ENCODE results near the gene GLIPR2.

GLIPR2 gene

DNA sequence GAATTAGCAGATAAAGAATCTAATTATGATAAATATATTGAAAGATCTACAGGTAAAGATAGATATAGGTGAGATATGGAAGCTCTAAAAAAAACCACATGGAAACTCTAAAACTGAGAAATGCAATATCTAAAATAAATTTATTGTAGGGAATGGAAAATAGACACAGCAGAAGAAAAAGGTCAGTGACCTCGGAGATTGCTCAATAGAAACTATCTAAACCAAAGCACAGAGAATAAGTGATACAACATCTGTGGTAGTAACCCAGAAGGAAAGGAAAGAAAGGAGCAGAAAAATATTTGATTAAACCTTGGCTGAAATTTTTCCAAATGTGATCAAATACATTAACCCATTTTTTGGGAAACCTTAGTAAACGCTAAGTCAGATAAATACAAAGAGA, 43.1 kb upstream of the GLIPR2 start:
- DNase-seq (ENCODE audit: low read depth) = peak; percentile 2
- no peak overlapping the region for H3K4me3 ChIP-seq (ENCODE audit: low read depth, low read length)
- TF ChIP-seq, protein P1, sequence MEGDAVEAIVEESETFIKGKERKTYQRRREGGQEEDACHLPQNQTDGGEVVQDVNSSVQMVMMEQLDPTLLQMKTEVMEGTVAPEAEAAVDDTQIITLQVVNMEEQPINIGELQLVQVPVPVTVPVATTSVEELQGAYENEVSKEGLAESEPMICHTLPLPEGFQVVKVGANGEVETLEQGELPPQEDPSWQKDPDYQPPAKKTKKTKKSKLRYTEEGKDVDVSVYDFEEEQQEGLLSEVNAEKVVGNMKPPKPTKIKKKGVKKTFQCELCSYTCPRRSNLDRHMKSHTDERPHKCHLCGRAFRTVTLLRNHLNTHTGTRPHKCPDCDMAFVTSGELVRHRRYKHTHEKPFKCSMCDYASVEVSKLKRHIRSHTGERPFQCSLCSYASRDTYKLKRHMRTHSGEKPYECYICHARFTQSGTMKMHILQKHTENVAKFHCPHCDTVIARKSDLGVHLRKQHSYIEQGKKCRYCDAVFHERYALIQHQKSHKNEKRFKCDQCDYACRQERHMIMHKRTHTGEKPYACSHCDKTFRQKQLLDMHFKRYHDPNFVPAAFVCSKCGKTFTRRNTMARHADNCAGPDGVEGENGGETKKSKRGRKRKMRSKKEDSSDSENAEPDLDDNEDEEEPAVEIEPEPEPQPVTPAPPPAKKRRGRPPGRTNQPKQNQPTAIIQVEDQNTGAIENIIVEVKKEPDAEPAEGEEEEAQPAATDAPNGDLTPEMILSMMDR (IDR thresholded peaks at IDR 0.05; ENCODE audit: low read depth, low read length) = no peak
- no peak for TF ChIP-seq MYC (IDR thresholded peaks at IDR 0.05; ENCODE audit: low read depth, low read length)
- TF ChIP-seq, protein P2, sequence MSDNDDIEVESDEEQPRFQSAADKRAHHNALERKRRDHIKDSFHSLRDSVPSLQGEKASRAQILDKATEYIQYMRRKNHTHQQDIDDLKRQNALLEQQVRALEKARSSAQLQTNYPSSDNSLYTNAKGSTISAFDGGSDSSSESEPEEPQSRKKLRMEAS (IDR thresholded peaks at IDR 0.05; ENCODE audit: low read depth, low read length) = no peak
- TF ChIP-seq POLR2A (IDR thresholded peaks at IDR 0.05; ENCODE audit: extremely low read depth, insufficient read length) = no peak

DNA sequence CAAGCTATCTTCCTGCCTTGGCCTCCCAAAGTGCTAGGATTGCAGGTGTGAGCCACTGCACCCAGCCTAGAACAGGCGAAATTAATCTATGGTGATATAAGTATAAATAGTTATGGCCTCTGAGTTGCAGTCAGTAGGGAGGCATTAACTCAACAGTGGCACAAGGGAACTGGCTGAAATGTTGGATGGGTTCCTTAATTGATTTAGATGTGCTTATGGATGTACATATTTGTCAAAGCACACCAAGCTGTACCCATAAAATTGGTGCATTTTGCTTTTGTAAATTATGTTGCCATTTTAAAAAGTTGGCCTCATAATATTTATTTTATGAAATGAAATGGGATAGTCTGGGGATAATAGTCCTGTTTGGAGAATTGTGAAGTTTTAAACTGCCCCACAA, 36.8 kb upstream of the GLIPR2 start:
- DNase-seq (ENCODE audit: low read depth) = no peak
- TF ChIP-seq POLR2A (IDR thresholded peaks at IDR 0.05; ENCODE audit: extremely low read depth, insufficient read length) (no peak), MYC (IDR thresholded peaks at IDR 0.05; ENCODE audit: low read depth, low read length) (no peak)
- TF ChIP-seq, protein P1 (IDR thresholded peaks at IDR 0.05; ENCODE audit: low read depth, low read length) = no peak
- TF ChIP-seq, protein P2 (IDR thresholded peaks at IDR 0.05; ENCODE audit: low read depth, low read length) = no peak
- H3K4me3 ChIP-seq (ENCODE audit: low read depth, low read length) = no peak overlapping the region

DNA sequence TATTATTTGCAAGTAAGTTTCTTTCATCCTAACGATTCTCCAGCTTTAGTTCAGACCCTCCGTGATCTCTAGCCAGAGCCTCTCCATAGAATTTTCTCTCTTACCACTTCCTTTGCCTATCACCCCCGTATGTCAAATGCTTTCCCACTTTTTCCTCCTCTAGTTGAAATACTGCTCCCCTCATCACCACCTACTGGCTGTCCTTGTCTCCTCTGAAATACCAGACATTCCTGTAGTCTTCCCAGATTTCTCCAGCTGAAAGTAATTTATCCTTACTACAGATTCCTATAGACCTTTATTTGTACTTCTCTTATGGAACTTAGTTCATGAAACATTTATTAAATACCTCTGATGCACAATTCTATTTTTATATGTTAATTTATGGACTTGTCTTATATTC, 36.0 kb upstream of the GLIPR2 start:
- TF ChIP-seq MYC (IDR thresholded peaks at IDR 0.05; ENCODE audit: low read depth, low read length) = no peak
- TF ChIP-seq, protein P1 (IDR thresholded peaks at IDR 0.05; ENCODE audit: low read depth, low read length) = no peak
- TF ChIP-seq, protein P2 (IDR thresholded peaks at IDR 0.05; ENCODE audit: low read depth, low read length) = no peak
- TF ChIP-seq POLR2A (IDR thresholded peaks at IDR 0.05; ENCODE audit: extremely low read depth, insufficient read length) = no peak
- no peak for DNase-seq (ENCODE audit: low read depth)

DNA sequence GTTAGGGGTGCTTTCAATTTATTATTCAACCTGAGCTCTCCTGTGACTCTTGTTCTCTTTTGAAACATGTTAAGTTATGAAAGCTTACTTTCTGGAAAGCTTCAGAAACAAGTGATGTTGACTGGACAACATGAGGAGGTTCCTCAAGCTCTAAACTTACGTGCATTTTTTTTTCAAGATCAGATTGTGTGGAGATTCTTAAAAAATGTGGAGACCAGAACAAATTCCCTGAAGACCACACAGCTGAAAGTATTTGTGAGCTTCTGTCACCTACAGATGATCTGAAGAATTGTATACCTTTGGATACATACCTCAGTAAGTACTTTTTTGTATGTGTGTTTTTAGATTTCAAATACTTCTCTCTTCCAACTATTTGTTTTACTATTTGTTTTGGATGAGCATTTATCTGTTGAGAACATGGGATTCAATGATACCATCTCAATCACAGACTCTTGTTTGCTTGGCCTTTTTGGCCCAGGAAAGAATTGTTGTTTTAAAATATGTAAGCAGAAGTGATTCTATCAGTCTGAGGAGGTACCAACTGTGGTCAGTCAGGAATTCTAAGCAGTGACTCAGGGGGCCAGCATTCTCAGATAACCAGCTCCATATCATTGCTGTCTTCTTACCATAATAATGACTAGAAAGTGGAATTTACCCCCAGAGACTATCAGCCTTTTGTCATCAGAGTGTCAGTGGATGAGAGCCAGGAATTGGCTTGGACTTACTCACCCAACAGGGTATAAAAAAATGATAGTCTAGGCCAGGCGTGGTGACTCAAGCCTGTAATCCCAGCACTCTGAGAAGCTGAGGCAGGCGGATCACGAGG, 34.4 kb upstream of the GLIPR2 start:
- no peak overlapping the region for H3K4me3 ChIP-seq (ENCODE audit: low read depth, low read length)
- TF ChIP-seq MYC (IDR thresholded peaks at IDR 0.05; ENCODE audit: low read depth, low read length) (no peak), POLR2A (IDR thresholded peaks at IDR 0.05; ENCODE audit: extremely low read depth, insufficient read length) (no peak)
- TF ChIP-seq, protein P1 (IDR thresholded peaks at IDR 0.05; ENCODE audit: low read depth, low read length) = no peak
- TF ChIP-seq, protein P2 (IDR thresholded peaks at IDR 0.05; ENCODE audit: low read depth, low read length) = no peak
- no peak for DNase-seq (ENCODE audit: low read depth)

More for the DNA sequence above, 36.0 kb upstream of the GLIPR2 start:
- no peak overlapping the region for H3K4me3 ChIP-seq (ENCODE audit: low read depth, low read length)

DNA sequence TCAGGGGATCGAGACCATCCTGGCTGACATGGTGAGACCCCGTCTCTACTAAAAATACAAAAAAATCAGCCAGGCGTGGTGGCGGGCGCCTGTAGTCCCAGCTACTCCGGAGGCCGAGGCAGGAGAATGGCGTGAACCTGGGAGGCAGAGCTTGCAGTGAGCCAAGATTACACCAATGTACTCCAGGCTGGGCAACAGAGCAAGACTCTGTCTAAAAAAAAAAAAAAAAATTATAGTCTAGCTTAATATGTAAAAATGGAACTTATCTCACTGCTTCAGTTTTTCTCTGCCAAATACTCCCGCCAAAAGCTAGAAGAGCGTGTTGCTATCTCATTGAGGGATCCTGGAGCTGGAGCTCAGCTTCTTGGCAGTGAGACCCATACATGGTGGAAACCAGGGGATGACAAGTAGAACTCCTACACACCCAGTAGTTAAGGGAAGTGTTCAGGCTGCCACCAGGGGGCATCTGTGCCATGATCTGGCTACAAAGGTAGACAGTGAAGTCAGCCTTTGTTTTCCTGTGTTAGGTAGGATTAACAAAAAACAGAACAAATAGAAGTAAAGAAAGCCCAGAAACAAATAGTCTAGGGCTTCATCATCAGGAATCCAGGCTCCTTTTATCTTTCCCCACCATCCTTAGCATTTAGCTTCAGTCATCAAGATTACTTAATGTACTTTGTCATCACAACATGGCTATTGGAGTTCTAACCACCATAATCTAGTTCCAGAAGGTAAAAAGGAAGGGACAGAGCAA, 33.6 kb upstream of the GLIPR2 start:
- no peak overlapping the region for H3K4me3 ChIP-seq (ENCODE audit: low read depth, low read length)
- TF ChIP-seq, protein P1 (IDR thresholded peaks at IDR 0.05; ENCODE audit: low read depth, low read length) = peak; percentile 77
- TF ChIP-seq POLR2A (IDR thresholded peaks at IDR 0.05; ENCODE audit: extremely low read depth, insufficient read length) = no peak
- TF ChIP-seq MYC (IDR thresholded peaks at IDR 0.05; ENCODE audit: low read depth, low read length) = 0 out of 2 replicates have a peak, but pooled peaks have one; percentile 15
- TF ChIP-seq, protein P2 (IDR thresholded peaks at IDR 0.05; ENCODE audit: low read depth, low read length) = no peak

More for the DNA sequence above, 33.6 kb upstream of the GLIPR2 start:
- peak; percentile 83 for DNase-seq (ENCODE audit: low read depth)
